GM23338 (cell line): Measurements from ENCODE around the gene SEC23IP. TPM values are rescaled to one million over a fixed set of nuclear protein-coding genes. Genes with fewer than 3 reads are reported as not detected.

Experiments used
- ATAC-seq: fragments of 200-7000 bp; cut with Tn5 transposase; 3 replicates; pipeline ENCODE4 v1.9.1; 2020
- DNase-seq: peaks from one replicate; pipeline ENCODE4 v3.0.0-alpha.2; 2015; ENCODE audit warnings: low spot score
- H2AFZ ChIP-seq: fragments of 200-600 bp; sonication (generic); 2 replicates; pipeline ENCODE4 v1.8.0; 2016; ENCODE audit warnings: antibody characterized with exemption, mild to moderate bottlenecking, moderate library complexity
- H3F3A ChIP-seq: fragments of 200-600 bp; sonication (generic); replicated peaks from 2 replicates; pipeline ENCODE4 v1.8.0; 2017; ENCODE audit warnings: antibody characterized with exemption, mixed run types, low read depth
- H3K27ac ChIP-seq: fragments of 200-600 bp; sonication (generic); 2 replicates; pipeline ENCODE4 v1.6.1; 2016; ENCODE audit warnings: low read depth
- H3K27me3 ChIP-seq: fragments of 200-600 bp; sonication (generic); 2 replicates; pipeline ENCODE4 v1.8.0; 2016; ENCODE audit warnings: mild to moderate bottlenecking, mixed run types, moderate library complexity; ENCODE audit not compliant: insufficient read depth
- H3K36me3 ChIP-seq: fragments of 200-600 bp; sonication (generic); 2 replicates; pipeline ENCODE4 v1.8.0; 2016; ENCODE audit warnings: mild to moderate bottlenecking; ENCODE audit not compliant: insufficient read depth
- H3K4me1 ChIP-seq: fragments of 200-600 bp; sonication (generic); 2 replicates; pipeline ENCODE4 v1.8.0; 2016; ENCODE audit warnings: mild to moderate bottlenecking, moderate library complexity; ENCODE audit not compliant: insufficient read depth
- H3K4me2 ChIP-seq: fragments of 200-600 bp; sonication (generic); 2 replicates; pipeline ENCODE4 v1.7.1; 2017; ENCODE audit warnings: mixed run types
- H3K4me3 ChIP-seq: fragments of 200-600 bp; sonication (generic); 2 replicates; pipeline ENCODE4 v1.6.1; 2016; ENCODE audit warnings: mixed run types
- H3K79me2 ChIP-seq: fragments of 200-600 bp; sonication (generic); replicated peaks from 2 replicates; pipeline ENCODE4 v1.8.0; 2017; ENCODE audit warnings: mild to moderate bottlenecking; ENCODE audit not compliant: insufficient read depth
- H3K9me2 ChIP-seq: fragments of 200-600 bp; sonication (generic); 2 replicates; pipeline ENCODE4 v1.8.0; 2017; ENCODE audit not compliant: insufficient read depth
- H4K20me1 ChIP-seq: fragments of 200-600 bp; sonication (generic); replicated peaks from 2 replicates; pipeline ENCODE4 v1.8.0; 2017; ENCODE audit warnings: mild to moderate bottlenecking; ENCODE audit not compliant: insufficient read depth
- H3K27ac Mint-ChIP-seq: 2 replicates; pipeline ENCODE4 v1.8.0; 2020; ENCODE audit warnings: inconsistent platforms, mild to moderate bottlenecking, moderate library complexity, mixed read lengths
- H3K27me3 Mint-ChIP-seq: 3 replicates; pipeline ENCODE4 v1.8.0; 2022; ENCODE audit warnings: low read depth, mild to moderate bottlenecking, moderate library complexity, mixed read lengths, inconsistent platforms; ENCODE audit not compliant: insufficient read depth, poor library complexity
- H3K36me3 Mint-ChIP-seq: 3 replicates; pipeline ENCODE4 v1.8.0; 2021; ENCODE audit warnings: low read depth, mild to moderate bottlenecking, inconsistent platforms, moderate library complexity, mixed read lengths
- H3K4me1 Mint-ChIP-seq: 3 replicates; pipeline ENCODE4 v1.8.0; 2020; ENCODE audit warnings: mild to moderate bottlenecking, inconsistent platforms, mixed read lengths
- H3K4me3 Mint-ChIP-seq: 3 replicates; pipeline ENCODE4 v1.8.0; 2021; ENCODE audit warnings: moderate library complexity, mild to moderate bottlenecking, inconsistent platforms, mixed read lengths
- H3K9me3 Mint-ChIP-seq: 3 replicates; pipeline ENCODE4 v1.8.0; 2020; ENCODE audit warnings: moderate library complexity, mild to moderate bottlenecking, inconsistent platforms, mixed read lengths
- CREB1 ChIP-seq: fragments of 250-450 bp; sonication (Bioruptor Pico); IDR thresholded peaks from 2 replicates; pipeline ENCODE4 v1.5.0; 2020; ENCODE audit warnings: low read depth, mild to moderate bottlenecking, moderate library complexity
- EZH2 ChIP-seq: fragments of 200-600 bp; sonication (generic); IDR thresholded peaks from one replicate; pipeline ENCODE4 v1.8.0; 2017; ENCODE audit warnings: antibody characterized with exemption, mild to moderate bottlenecking, low read depth; ENCODE audit not compliant: unreplicated experiment
- EZH2phosphoT487 ChIP-seq: fragments of 200-600 bp; sonication (generic); IDR thresholded peaks from one replicate; pipeline ENCODE4 v1.8.1; 2018; ENCODE audit warnings: antibody characterized with exemption; ENCODE audit not compliant: unreplicated experiment
- JUNB ChIP-seq: IDR thresholded peaks from one replicate; pipeline ENCODE4 v1.6.1; 2016; ENCODE audit warnings: antibody characterized with exemption; ENCODE audit not compliant: unreplicated experiment
- NANOG ChIP-seq: IDR thresholded peaks from 2 replicates; pipeline ENCODE4 v1.6.1; 2016; ENCODE audit warnings: antibody characterized with exemption, borderline replicate concordance
- POLR2AphosphoS5 ChIP-seq: IDR thresholded peaks from 2 replicates; pipeline ENCODE4 v1.6.1; 2016; ENCODE audit warnings: antibody characterized with exemption, low read depth
- REST ChIP-seq: IDR thresholded peaks from one replicate; pipeline ENCODE4 v1.6.1; 2018; ENCODE audit warnings: antibody characterized with exemption; ENCODE audit not compliant: unreplicated experiment
- STAT1 ChIP-seq: IDR thresholded peaks from one replicate; pipeline ENCODE4 v1.6.1; 2016; ENCODE audit warnings: antibody characterized with exemption; ENCODE audit not compliant: unreplicated experiment
- ZNF114 ChIP-seq: fragments of 250-450 bp; sonication (Bioruptor Pico); IDR thresholded peaks from 2 replicates; pipeline ENCODE4 v1.5.0; 2020; ENCODE audit warnings: mild to moderate bottlenecking, moderate library complexity
- ZNF331 ChIP-seq: fragments of 250-450 bp; sonication (Bioruptor Pico); IDR thresholded peaks from 2 replicates; pipeline ENCODE4 v1.5.0; 2020; ENCODE audit warnings: low read depth, mild to moderate bottlenecking, moderate library complexity
- polyA plus RNA-seq: library from polyadenylated mRNA; unstranded; fragments of >200 nt; fragmentation: Nextera tagmentation; extraction: Ambion mirVana; gene quantifications from 2 replicates; pipeline ENCODE4 v1.2.1, GENCODE V29; 2016
- total RNA-seq: library from RNA; depleted of rRNA; stranded (reverse); fragments of >200 nt; shearing (Covaris generic); gene quantifications from 2 replicates; pipeline ENCODE4 v1.2.3, GENCODE V29; 2014
- TF ChIP-seq, protein P1 (sequence below): fragments of 250-450 bp; sonication (Bioruptor Pico); IDR thresholded peaks from 2 replicates; pipeline ENCODE4 v1.5.0; 2020; ENCODE audit warnings: mild to moderate bottlenecking, moderate library complexity
- TF ChIP-seq, protein P2 (sequence below): IDR thresholded peaks from 2 replicates; pipeline ENCODE4 v1.6.1; 2016; ENCODE audit warnings: antibody characterized with exemption
- TF ChIP-seq, protein P3 (sequence below), 2 experiments: fragments of 200-600 bp in 1 of 2; sonication (generic) in 1 of 2; conservative IDR thresholded peaks; 2 replicates each; pipeline versions ENCODE4 v1.5.1 to v1.6.1; 2016 to 2017; ENCODE audit warnings: antibody characterized with exemption in 2 of 2, low read depth in 2 of 2, mild to moderate bottlenecking in 2 of 2, moderate library complexity in 1 of 2

The SEC23IP gene
- total and polyA plus RNA-seq, 2 experiments from 2014 or later = 35.2 to 35.6 TPM

DNA sequence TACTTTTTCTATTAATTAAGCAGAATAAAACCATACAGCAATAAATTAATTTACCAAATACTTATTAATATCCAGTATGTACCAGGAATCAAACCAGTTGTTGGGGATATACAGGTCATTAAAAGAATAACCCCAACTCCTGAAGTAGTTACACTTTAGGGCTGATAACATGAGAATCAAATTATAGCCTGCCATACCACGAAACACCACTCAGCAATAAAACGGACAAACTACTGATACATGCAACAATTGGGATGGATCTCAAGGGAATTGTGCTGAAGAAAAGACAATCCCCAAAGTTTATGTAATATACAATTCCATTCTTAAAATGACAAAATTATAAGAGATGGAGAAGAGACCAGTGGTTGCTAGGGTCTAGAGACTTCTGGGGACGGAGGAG lies 42.6 kb upstream of the SEC23IP start:
- H3K4me3 ChIP-seq = no peak overlapping the region
- peaks cover 1% of the 10 kb centered on the region for H3K27me3 Mint-ChIP-seq

More for the DNA sequence above, 42.6 kb upstream of the SEC23IP start:
- Histone ChIP-seq H3K4me1 (no peaks in the 10 kb centered on the region), H3K4me2 (no peak overlapping the region), H4K20me1 (no peaks in the 10 kb centered on the region; the same call in none of the 2 replicates), H3K9me2 (no peaks in the 10 kb centered on the region), H3F3A (no peaks in the 10 kb centered on the region), H3K79me2 (no peaks in the 10 kb centered on the region; the same call in 1 of the 2 replicates), H2AFZ (no peak overlapping the region), H3K27ac (no peak overlapping the region), H3K27me3 (no peaks in the 10 kb centered on the region), H3K36me3 (peaks cover 39% of the 10 kb centered on the region)
- no peak for DNase-seq
- Mint-ChIP-seq H3K9me3 (no peaks in the 10 kb centered on the region), H3K4me3 (no peak overlapping the region), H3K4me1 (no peaks in the 10 kb centered on the region), H3K36me3 (peaks cover 70% of the 10 kb centered on the region), H3K27ac (peak overlapping the region; percentile 50)
- ATAC-seq = no peak
- no peak for TF ChIP-seq REST
- TF ChIP-seq, protein P1, sequence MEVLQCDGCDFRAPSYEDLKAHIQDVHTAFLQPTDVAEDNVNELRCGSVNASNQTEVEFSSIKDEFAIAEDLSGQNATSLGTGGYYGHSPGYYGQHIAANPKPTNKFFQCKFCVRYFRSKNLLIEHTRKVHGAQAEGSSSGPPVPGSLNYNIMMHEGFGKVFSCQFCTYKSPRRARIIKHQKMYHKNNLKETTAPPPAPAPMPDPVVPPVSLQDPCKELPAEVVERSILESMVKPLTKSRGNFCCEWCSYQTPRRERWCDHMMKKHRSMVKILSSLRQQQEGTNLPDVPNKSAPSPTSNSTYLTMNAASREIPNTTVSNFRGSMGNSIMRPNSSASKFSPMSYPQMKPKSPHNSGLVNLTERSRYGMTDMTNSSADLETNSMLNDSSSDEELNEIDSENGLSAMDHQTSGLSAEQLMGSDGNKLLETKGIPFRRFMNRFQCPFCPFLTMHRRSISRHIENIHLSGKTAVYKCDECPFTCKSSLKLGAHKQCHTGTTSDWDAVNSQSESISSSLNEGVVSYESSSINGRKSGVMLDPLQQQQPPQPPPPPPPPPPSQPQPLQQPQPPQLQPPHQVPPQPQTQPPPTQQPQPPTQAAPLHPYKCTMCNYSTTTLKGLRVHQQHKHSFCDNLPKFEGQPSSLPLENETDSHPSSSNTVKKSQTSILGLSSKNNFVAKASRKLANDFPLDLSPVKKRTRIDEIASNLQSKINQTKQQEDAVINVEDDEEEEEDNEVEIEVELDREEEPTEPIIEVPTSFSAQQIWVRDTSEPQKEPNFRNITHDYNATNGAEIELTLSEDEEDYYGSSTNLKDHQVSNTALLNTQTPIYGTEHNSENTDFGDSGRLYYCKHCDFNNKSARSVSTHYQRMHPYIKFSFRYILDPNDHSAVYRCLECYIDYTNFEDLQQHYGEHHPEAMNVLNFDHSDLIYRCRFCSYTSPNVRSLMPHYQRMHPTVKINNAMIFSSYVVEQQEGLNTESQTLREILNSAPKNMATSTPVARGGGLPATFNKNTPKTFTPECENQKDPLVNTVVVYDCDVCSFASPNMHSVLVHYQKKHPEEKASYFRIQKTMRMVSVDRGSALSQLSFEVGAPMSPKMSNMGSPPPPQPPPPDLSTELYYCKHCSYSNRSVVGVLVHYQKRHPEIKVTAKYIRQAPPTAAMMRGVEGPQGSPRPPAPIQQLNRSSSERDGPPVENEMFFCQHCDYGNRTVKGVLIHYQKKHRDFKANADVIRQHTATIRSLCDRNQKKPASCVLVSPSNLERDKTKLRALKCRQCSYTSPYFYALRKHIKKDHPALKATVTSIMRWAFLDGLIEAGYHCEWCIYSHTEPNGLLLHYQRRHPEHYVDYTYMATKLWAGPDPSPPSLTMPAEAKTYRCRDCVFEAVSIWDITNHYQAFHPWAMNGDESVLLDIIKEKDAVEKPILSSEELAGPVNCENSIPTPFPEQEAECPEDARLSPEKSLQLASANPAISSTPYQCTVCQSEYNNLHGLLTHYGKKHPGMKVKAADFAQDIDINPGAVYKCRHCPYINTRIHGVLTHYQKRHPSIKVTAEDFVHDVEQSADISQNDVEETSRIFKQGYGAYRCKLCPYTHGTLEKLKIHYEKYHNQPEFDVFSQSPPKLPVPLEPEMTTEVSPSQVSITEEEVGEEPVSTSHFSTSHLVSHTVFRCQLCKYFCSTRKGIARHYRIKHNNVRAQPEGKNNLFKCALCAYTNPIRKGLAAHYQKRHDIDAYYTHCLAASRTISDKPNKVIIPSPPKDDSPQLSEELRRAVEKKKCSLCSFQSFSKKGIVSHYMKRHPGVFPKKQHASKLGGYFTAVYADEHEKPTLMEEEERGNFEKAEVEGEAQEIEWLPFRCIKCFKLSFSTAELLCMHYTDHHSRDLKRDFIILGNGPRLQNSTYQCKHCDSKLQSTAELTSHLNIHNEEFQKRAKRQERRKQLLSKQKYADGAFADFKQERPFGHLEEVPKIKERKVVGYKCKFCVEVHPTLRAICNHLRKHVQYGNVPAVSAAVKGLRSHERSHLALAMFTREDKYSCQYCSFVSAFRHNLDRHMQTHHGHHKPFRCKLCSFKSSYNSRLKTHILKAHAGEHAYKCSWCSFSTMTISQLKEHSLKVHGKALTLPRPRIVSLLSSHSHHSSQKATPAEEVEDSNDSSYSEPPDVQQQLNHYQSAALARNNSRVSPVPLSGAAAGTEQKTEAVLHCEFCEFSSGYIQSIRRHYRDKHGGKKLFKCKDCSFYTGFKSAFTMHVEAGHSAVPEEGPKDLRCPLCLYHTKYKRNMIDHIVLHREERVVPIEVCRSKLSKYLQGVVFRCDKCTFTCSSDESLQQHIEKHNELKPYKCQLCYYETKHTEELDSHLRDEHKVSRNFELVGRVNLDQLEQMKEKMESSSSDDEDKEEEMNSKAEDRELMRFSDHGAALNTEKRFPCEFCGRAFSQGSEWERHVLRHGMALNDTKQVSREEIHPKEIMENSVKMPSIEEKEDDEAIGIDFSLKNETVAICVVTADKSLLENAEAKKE (CRISPR knock-in tag) = no peak
- no peak for TF ChIP-seq STAT1
- TF ChIP-seq CREB1 (CRISPR knock-in tag) = no peak
- TF ChIP-seq NANOG = no peak
- TF ChIP-seq, protein P2, sequence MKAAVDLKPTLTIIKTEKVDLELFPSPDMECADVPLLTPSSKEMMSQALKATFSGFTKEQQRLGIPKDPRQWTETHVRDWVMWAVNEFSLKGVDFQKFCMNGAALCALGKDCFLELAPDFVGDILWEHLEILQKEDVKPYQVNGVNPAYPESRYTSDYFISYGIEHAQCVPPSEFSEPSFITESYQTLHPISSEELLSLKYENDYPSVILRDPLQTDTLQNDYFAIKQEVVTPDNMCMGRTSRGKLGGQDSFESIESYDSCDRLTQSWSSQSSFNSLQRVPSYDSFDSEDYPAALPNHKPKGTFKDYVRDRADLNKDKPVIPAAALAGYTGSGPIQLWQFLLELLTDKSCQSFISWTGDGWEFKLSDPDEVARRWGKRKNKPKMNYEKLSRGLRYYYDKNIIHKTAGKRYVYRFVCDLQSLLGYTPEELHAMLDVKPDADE = no peak
- TF ChIP-seq ZNF114 = no peak
- no peak for TF ChIP-seq POLR2AphosphoS5
- TF ChIP-seq EZH2 = no peak
- TF ChIP-seq ZNF331 = no peak
- TF ChIP-seq, protein P3, sequence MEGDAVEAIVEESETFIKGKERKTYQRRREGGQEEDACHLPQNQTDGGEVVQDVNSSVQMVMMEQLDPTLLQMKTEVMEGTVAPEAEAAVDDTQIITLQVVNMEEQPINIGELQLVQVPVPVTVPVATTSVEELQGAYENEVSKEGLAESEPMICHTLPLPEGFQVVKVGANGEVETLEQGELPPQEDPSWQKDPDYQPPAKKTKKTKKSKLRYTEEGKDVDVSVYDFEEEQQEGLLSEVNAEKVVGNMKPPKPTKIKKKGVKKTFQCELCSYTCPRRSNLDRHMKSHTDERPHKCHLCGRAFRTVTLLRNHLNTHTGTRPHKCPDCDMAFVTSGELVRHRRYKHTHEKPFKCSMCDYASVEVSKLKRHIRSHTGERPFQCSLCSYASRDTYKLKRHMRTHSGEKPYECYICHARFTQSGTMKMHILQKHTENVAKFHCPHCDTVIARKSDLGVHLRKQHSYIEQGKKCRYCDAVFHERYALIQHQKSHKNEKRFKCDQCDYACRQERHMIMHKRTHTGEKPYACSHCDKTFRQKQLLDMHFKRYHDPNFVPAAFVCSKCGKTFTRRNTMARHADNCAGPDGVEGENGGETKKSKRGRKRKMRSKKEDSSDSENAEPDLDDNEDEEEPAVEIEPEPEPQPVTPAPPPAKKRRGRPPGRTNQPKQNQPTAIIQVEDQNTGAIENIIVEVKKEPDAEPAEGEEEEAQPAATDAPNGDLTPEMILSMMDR (conservative IDR thresholded peaks at IDR 0.05; ENCODE audit: low read depth in 2 of 2) = no peak
- no peak for TF ChIP-seq EZH2phosphoT487
- no peak for TF ChIP-seq JUNB
